Osteoblast (primary cell): ENCODE results near the gene CCDC3. TPM values are rescaled to one million over a fixed set of nuclear protein-coding genes. Genes with fewer than 3 reads are reported as not detected.

Source experiments
- DNase-seq: peaks from one replicate; pipeline ENCODE4 v3.0.0; 2011; ENCODE audit warnings: low spot score, mixed read lengths; ENCODE audit not compliant: insufficient read length; ENCODE audit errors: missing footprints
- H2AFZ ChIP-seq: 2 replicates; pipeline ENCODE4 v1.6.0; 2011; ENCODE audit warnings: mild to moderate bottlenecking, low read length
- H3K27ac ChIP-seq: 2 replicates; pipeline ENCODE4 v1.5.1; 2011; ENCODE audit warnings: mild to moderate bottlenecking, low read depth, low read length, moderate library complexity
- H3K27me3 ChIP-seq: 2 replicates; pipeline ENCODE4 v1.6.0; 2012; ENCODE audit warnings: mild to moderate bottlenecking, control low read depth, inconsistent platforms, low read length, moderate library complexity; ENCODE audit not compliant: insufficient read depth
- H3K36me3 ChIP-seq: 2 replicates; pipeline ENCODE4 v1.5.1; 2011; ENCODE audit warnings: mild to moderate bottlenecking, low read length, control low read depth, moderate library complexity; ENCODE audit not compliant: insufficient read depth
- H3K4me1 ChIP-seq: 2 replicates; pipeline ENCODE4 v1.5.1; 2011; ENCODE audit warnings: mild to moderate bottlenecking, low read length, control low read depth, moderate library complexity; ENCODE audit not compliant: insufficient read depth
- H3K4me2 ChIP-seq: 2 replicates; pipeline ENCODE4 v1.6.0; 2011; ENCODE audit warnings: mild to moderate bottlenecking, low read length; ENCODE audit not compliant: insufficient read depth
- H3K4me3 ChIP-seq: fragments of 200-600 bp; sonication (generic); 3 replicates; pipeline ENCODE4 v1.5.1; 2012; ENCODE audit warnings: mild to moderate bottlenecking, low read length, inconsistent platforms; ENCODE audit not compliant: insufficient read depth
- H3K79me2 ChIP-seq: 2 replicates; pipeline ENCODE4 v1.6.0; 2012; ENCODE audit warnings: mild to moderate bottlenecking, low read length, control low read depth, inconsistent platforms; ENCODE audit not compliant: insufficient read depth
- H3K9me3 ChIP-seq: 2 replicates; pipeline ENCODE4 v1.5.1; 2011; ENCODE audit warnings: low read depth, low read length, control low read depth
- H4K20me1 ChIP-seq: 2 replicates; pipeline ENCODE4 v1.6.0; 2012; ENCODE audit warnings: mild to moderate bottlenecking, low read length, control low read depth; ENCODE audit not compliant: insufficient read depth
- total RNA-seq: library from RNA; depleted of rRNA; stranded (reverse); fragments of >200 nt; gene quantifications from 2 replicates; pipeline ENCODE4 v1.2.3, GENCODE V29; 2012
- TF ChIP-seq, protein P1 (sequence below): IDR thresholded peaks from 2 replicates; pipeline ENCODE4 v1.5.1; 2011; ENCODE audit warnings: mild to moderate bottlenecking, low read depth, low read length, moderate library complexity; ENCODE audit errors: extremely low read depth

CCDC3 gene
- total RNA-seq, 1 donor, result 0.72 TPM

DNA sequence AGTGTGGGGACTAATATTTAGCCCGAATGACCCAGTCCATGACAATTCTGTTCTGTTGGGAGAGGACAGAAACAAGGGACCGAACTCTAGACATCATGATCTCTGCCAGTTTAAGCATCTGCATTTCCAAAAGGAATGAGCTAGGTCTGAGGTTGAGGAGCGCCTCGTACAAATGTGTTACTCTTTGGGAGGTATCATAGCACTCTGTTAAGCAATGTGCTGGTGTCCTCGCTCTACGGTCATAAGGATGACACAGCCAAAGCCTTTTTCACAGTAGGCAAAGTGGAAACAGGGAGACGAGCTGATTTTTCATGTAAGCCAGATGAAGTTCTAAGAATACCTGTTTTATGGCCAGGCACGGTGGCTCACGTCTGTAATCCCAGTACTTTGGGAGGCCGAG is 15.4 kb upstream of the CCDC3 start:
- no peaks in the 10 kb centered on the region for H3K27me3 ChIP-seq
- H2AFZ ChIP-seq, result no peak overlapping the region
- TF ChIP-seq, protein P1, sequence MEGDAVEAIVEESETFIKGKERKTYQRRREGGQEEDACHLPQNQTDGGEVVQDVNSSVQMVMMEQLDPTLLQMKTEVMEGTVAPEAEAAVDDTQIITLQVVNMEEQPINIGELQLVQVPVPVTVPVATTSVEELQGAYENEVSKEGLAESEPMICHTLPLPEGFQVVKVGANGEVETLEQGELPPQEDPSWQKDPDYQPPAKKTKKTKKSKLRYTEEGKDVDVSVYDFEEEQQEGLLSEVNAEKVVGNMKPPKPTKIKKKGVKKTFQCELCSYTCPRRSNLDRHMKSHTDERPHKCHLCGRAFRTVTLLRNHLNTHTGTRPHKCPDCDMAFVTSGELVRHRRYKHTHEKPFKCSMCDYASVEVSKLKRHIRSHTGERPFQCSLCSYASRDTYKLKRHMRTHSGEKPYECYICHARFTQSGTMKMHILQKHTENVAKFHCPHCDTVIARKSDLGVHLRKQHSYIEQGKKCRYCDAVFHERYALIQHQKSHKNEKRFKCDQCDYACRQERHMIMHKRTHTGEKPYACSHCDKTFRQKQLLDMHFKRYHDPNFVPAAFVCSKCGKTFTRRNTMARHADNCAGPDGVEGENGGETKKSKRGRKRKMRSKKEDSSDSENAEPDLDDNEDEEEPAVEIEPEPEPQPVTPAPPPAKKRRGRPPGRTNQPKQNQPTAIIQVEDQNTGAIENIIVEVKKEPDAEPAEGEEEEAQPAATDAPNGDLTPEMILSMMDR, result no peak
- H3K27ac ChIP-seq, result no peak overlapping the region
- no peak for DNase-seq
- no peak overlapping the region for H3K4me2 ChIP-seq
- no peaks in the 10 kb centered on the region for H3K4me1 ChIP-seq
- H4K20me1 ChIP-seq, result no peaks in the 10 kb centered on the region
- no peaks in the 10 kb centered on the region for H3K36me3 ChIP-seq
- H3K9me3 ChIP-seq, result no peaks in the 10 kb centered on the region
- H3K79me2 ChIP-seq, result no peaks in the 10 kb centered on the region
- no peak overlapping the region for H3K4me3 ChIP-seq

DNA sequence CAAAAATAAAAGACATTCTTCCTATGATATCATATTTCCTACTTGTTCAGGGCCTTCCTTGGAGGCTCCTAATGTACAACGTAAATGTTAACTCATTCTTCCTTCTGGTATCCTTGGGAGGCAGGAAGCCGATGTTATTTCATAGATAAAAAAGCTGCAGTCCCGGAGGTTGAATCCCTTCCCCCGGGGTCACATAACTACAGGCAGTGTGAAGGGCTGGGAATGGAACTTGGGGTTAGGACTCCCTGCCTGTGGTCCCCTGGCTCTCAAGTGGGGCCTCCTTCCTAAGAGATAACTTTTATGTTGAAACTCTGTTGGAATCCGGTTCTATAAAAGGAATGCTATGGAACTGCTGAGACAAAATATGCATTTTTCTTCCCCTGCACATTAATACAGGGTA is 14.9 kb upstream of the CCDC3 start:
- Histone ChIP-seq H3K27ac (no peak overlapping the region), H3K36me3 (no peaks in the 10 kb centered on the region), H3K27me3 (no peaks in the 10 kb centered on the region), H4K20me1 (no peaks in the 10 kb centered on the region), H3K4me2 (no peak overlapping the region), H3K79me2 (no peaks in the 10 kb centered on the region), H3K4me3 (no peak overlapping the region), H2AFZ (no peak overlapping the region), H3K9me3 (no peaks in the 10 kb centered on the region), H3K4me1 (no peaks in the 10 kb centered on the region)
- DNase-seq, result no peak
- TF ChIP-seq, protein P1, result no peak

DNA sequence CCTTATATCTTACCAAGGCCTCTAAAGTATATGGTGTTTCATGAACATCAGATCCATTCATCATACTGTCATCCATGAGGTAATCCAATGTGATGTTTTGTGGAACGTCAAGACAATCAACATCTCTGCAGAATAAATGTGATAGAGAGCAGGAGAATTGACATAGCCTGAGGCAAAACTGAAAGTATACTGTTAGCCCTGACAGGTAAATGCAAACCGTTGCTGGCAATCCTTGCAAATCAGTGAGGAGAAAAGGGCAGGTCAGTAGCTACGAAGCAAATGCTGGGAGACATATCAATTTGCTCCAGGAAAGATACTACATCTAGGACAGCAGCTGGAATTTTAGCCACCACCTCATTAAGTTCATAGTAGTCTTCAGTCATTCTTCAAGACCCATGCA is 4.5 kb upstream of the CCDC3 start:
- Histone ChIP-seq H3K4me2 (no peak overlapping the region), H2AFZ (no peak overlapping the region), H3K4me3 (no peak overlapping the region), H4K20me1 (no peaks in the 10 kb centered on the region), H3K36me3 (no peaks in the 10 kb centered on the region), H3K27me3 (peaks cover 16% of the 10 kb centered on the region), H3K9me3 (no peaks in the 10 kb centered on the region), H3K79me2 (no peaks in the 10 kb centered on the region), H3K4me1 (no peaks in the 10 kb centered on the region), H3K27ac (no peak overlapping the region)
- DNase-seq, result no peak
- TF ChIP-seq, protein P1, result no peak

DNA sequence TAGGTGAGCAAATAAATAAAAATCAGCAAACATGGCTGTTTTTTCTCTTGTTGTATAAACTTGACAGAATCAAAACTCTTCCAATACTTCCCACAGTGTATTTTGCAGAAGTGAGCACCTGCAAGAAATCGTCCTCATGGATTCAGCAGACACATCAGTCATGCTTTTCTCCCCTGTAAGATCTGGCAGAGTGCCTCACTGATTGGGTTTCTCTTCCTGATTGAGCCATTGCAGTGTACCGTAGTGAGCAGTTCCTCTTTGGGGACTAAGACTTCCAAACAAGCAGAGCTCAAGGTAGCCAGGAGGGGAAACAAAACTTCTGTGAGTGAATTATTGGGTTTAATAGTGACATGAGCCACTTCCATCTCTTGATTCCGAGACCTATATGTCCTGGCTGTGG is 2.2 kb upstream of the CCDC3 start:
- TF ChIP-seq, protein P1, result no peak
- H3K4me2 ChIP-seq, result no peak overlapping the region
- no peaks in the 10 kb centered on the region for H4K20me1 ChIP-seq

More for the DNA sequence above, 2.2 kb upstream of the CCDC3 start:
- H3K27ac ChIP-seq, result no peak overlapping the region
- no peak for DNase-seq
- no peaks in the 10 kb centered on the region for H3K4me1 ChIP-seq
- no peak overlapping the region for H2AFZ ChIP-seq
- H3K9me3 ChIP-seq, result no peaks in the 10 kb centered on the region
- H3K79me2 ChIP-seq, result no peaks in the 10 kb centered on the region
- no peaks in the 10 kb centered on the region for H3K36me3 ChIP-seq
- H3K27me3 ChIP-seq, result peaks cover 34% of the 10 kb centered on the region
- H3K4me3 ChIP-seq, result no peak overlapping the region
